DOHH2 (cell line): ENCODE measurements around the gene SRC.

ENCODE experiments used
- CTCF ChIP-seq: fragments of 200-600 bp; sonication (generic); IDR thresholded peaks from one replicate; pipeline ENCODE4 v1.5.1; 2014; ENCODE audit warnings: antibody characterized with exemption, mild to moderate bottlenecking, low read depth, low read length; ENCODE audit not compliant: poor library complexity, severe bottlenecking
- EZH2phosphoT487 ChIP-seq: fragments of 200-600 bp; sonication (generic); IDR thresholded peaks from 2 replicates; pipeline ENCODE4 v1.6.1; 2017; ENCODE audit warnings: borderline replicate concordance, mild to moderate bottlenecking, antibody characterized with exemption, low read length, moderate library complexity, mixed read lengths

- TF ChIP-seq CTCF (no peak), EZH2phosphoT487 (no peak)
Measured at GRCh38 chr20:37353285-37353849, 7.4 kb downstream of the SRC start.
